Osteoblast (primary cell): ENCODE data around the gene TRAK2. TPM values are rescaled to one million over a fixed set of nuclear protein-coding genes. Genes with fewer than 3 reads are reported as not detected.

Experiments
- DNase-seq: peaks from one replicate; pipeline ENCODE4 v3.0.0; 2011; ENCODE audit warnings: low spot score, mixed read lengths; ENCODE audit not compliant: insufficient read length; ENCODE audit errors: missing footprints
- H2AFZ ChIP-seq: 2 replicates; pipeline ENCODE4 v1.6.0; 2011; ENCODE audit warnings: mild to moderate bottlenecking, low read length
- H3K27ac ChIP-seq: 2 replicates; pipeline ENCODE4 v1.5.1; 2011; ENCODE audit warnings: mild to moderate bottlenecking, low read depth, low read length, moderate library complexity
- H3K27me3 ChIP-seq: 2 replicates; pipeline ENCODE4 v1.6.0; 2012; ENCODE audit warnings: mild to moderate bottlenecking, control low read depth, inconsistent platforms, low read length, moderate library complexity; ENCODE audit not compliant: insufficient read depth
- H3K36me3 ChIP-seq: 2 replicates; pipeline ENCODE4 v1.5.1; 2011; ENCODE audit warnings: mild to moderate bottlenecking, low read length, control low read depth, moderate library complexity; ENCODE audit not compliant: insufficient read depth
- H3K4me1 ChIP-seq: 2 replicates; pipeline ENCODE4 v1.5.1; 2011; ENCODE audit warnings: mild to moderate bottlenecking, low read length, control low read depth, moderate library complexity; ENCODE audit not compliant: insufficient read depth
- H3K4me2 ChIP-seq: 2 replicates; pipeline ENCODE4 v1.6.0; 2011; ENCODE audit warnings: mild to moderate bottlenecking, low read length; ENCODE audit not compliant: insufficient read depth
- H3K4me3 ChIP-seq: fragments of 200-600 bp; sonication (generic); 3 replicates; pipeline ENCODE4 v1.5.1; 2012; ENCODE audit warnings: mild to moderate bottlenecking, low read length, inconsistent platforms; ENCODE audit not compliant: insufficient read depth
- H3K79me2 ChIP-seq: 2 replicates; pipeline ENCODE4 v1.6.0; 2012; ENCODE audit warnings: mild to moderate bottlenecking, low read length, control low read depth, inconsistent platforms; ENCODE audit not compliant: insufficient read depth
- H3K9me3 ChIP-seq: 2 replicates; pipeline ENCODE4 v1.5.1; 2011; ENCODE audit warnings: low read depth, low read length, control low read depth
- H4K20me1 ChIP-seq: 2 replicates; pipeline ENCODE4 v1.6.0; 2012; ENCODE audit warnings: mild to moderate bottlenecking, low read length, control low read depth; ENCODE audit not compliant: insufficient read depth
- total RNA-seq: library from RNA; depleted of rRNA; stranded (reverse); fragments of >200 nt; gene quantifications from 2 replicates; pipeline ENCODE4 v1.2.3, GENCODE V29; 2012
- TF ChIP-seq, protein P1 (sequence below): IDR thresholded peaks from 2 replicates; pipeline ENCODE4 v1.5.1; 2011; ENCODE audit warnings: mild to moderate bottlenecking, low read depth, low read length, moderate library complexity; ENCODE audit errors: extremely low read depth

The TRAK2 gene
- total RNA-seq, 1 donor = 56.8 TPM

- TF ChIP-seq, protein P1, sequence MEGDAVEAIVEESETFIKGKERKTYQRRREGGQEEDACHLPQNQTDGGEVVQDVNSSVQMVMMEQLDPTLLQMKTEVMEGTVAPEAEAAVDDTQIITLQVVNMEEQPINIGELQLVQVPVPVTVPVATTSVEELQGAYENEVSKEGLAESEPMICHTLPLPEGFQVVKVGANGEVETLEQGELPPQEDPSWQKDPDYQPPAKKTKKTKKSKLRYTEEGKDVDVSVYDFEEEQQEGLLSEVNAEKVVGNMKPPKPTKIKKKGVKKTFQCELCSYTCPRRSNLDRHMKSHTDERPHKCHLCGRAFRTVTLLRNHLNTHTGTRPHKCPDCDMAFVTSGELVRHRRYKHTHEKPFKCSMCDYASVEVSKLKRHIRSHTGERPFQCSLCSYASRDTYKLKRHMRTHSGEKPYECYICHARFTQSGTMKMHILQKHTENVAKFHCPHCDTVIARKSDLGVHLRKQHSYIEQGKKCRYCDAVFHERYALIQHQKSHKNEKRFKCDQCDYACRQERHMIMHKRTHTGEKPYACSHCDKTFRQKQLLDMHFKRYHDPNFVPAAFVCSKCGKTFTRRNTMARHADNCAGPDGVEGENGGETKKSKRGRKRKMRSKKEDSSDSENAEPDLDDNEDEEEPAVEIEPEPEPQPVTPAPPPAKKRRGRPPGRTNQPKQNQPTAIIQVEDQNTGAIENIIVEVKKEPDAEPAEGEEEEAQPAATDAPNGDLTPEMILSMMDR = no peak
- no peaks in the 10 kb centered on the region for H3K9me3 ChIP-seq
- peaks cover 40% of the 10 kb centered on the region for H3K36me3 ChIP-seq
- no peak overlapping the region for H3K4me3 ChIP-seq
- H4K20me1 ChIP-seq = no peaks in the 10 kb centered on the region
- H3K79me2 ChIP-seq = peaks cover 6% of the 10 kb centered on the region
- no peaks in the 10 kb centered on the region for H3K27me3 ChIP-seq
- no peak overlapping the region for H2AFZ ChIP-seq
- no peak for DNase-seq
- H3K4me1 ChIP-seq = no peaks in the 10 kb centered on the region
- H3K27ac ChIP-seq = no peak overlapping the region
- no peak overlapping the region for H3K4me2 ChIP-seq
These were observed 7.1 kb upstream of the TRAK2 start for GRCh38 chr2:201458381-201458780.

GRCh38 chr2:201452922-201453643 lies 1.8 kb upstream of the TRAK2 start:
- Histone ChIP-seq H2AFZ (no peak overlapping the region), H4K20me1 (peaks cover under 1% of the 10 kb centered on the region), H3K4me1 (peaks cover 8% of the 10 kb centered on the region), H3K36me3 (peaks cover 24% of the 10 kb centered on the region), H3K27me3 (no peaks in the 10 kb centered on the region), H3K4me2 (peak overlapping the region; percentile 81), H3K79me2 (peaks cover 50% of the 10 kb centered on the region), H3K4me3 (peak overlapping the region; percentile 98), H3K27ac (no peak overlapping the region), H3K9me3 (no peaks in the 10 kb centered on the region)
- TF ChIP-seq, protein P1 = no peak
- peak; percentile 45 for DNase-seq

GRCh38 chr2:201452058-201452921 lies 1.0 kb upstream of the TRAK2 start:
- TF ChIP-seq, protein P1 = no peak
- H3K4me2 ChIP-seq = peak overlapping the region; percentile 81
- H3K9me3 ChIP-seq = no peaks in the 10 kb centered on the region
- peaks cover 8% of the 10 kb centered on the region for H3K4me1 ChIP-seq
- no peaks in the 10 kb centered on the region for H3K27me3 ChIP-seq
- peaks cover 28% of the 10 kb centered on the region for H3K36me3 ChIP-seq
- peak overlapping the region; percentile 86 for H3K27ac ChIP-seq
- peaks cover 9% of the 10 kb centered on the region for H4K20me1 ChIP-seq
- DNase-seq = peak; percentile 68
- peak overlapping the region; percentile 74 for H2AFZ ChIP-seq
- peak overlapping the region; percentile 98 for H3K4me3 ChIP-seq
- peaks cover 58% of the 10 kb centered on the region for H3K79me2 ChIP-seq

DNA sequence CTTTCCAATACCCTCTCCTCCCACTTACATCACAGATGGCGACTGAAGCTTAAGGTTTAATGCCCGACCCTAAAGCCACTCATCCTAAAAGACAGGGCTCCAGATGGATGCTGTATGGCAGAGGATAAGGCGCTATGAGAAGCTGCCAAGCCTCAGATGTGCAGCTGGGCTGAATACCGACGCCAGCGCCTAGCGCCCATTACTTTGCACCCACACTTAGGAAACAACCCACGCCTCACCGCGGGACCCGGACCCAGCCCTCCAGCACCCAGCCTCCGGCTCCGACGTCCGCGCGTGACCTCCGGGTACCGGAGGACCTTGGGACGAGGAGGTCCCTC lies 335 bp downstream of the TRAK2 start:
- Histone ChIP-seq H4K20me1 (peaks cover 9% of the 10 kb centered on the region), H2AFZ (peak overlapping the region; percentile 97), H3K27ac (peak overlapping the region; percentile 86), H3K79me2 (peaks cover 72% of the 10 kb centered on the region), H3K27me3 (no peaks in the 10 kb centered on the region), H3K4me1 (peaks cover 8% of the 10 kb centered on the region), H3K4me2 (peak overlapping the region; percentile 67), H3K4me3 (peak overlapping the region; percentile 98), H3K9me3 (no peaks in the 10 kb centered on the region), H3K36me3 (peaks cover 19% of the 10 kb centered on the region)
- DNase-seq = peak; percentile 78
- TF ChIP-seq, protein P1 = no peak
